Parathyroid adenoma (tissue), 2 donors: ENCODE measurements around the gene FSD2.

Source experiments
- H2AFZ ChIP-seq: fragments of 300-600 bp; sonication (generic); one replicate; pipeline ENCODE4 v1.7.0; 2017; ENCODE audit warnings: antibody characterized with exemption, mild to moderate bottlenecking
- H3K27ac ChIP-seq: fragments of 300-600 bp; sonication (generic); one replicate; pipeline ENCODE4 v1.7.0; 2017
- H3K27me3 ChIP-seq: fragments of 300-600 bp; sonication (generic); one replicate; pipeline ENCODE4 v1.7.0; 2017; ENCODE audit warnings: low read length; ENCODE audit not compliant: control insufficient read depth, insufficient read depth
- H3K36me3 ChIP-seq: fragments of 300-600 bp; sonication (generic); one replicate; pipeline ENCODE4 v1.7.0; 2017; ENCODE audit warnings: low read length; ENCODE audit not compliant: control insufficient read depth, insufficient read depth
- H3K4me1 ChIP-seq: fragments of 300-600 bp; sonication (generic); one replicate; pipeline ENCODE4 v1.7.0; 2017; ENCODE audit warnings: control low read depth
- H3K4me2 ChIP-seq: fragments of 300-600 bp; sonication (generic); one replicate; pipeline ENCODE4 v1.7.0; 2017; ENCODE audit warnings: low read length
- H3K4me3 ChIP-seq: fragments of 300-600 bp; sonication (generic); one replicate; pipeline ENCODE4 v1.7.0; 2017; ENCODE audit warnings: low read depth, low read length
- H3K79me2 ChIP-seq: fragments of 300-600 bp; sonication (generic); one replicate; pipeline ENCODE4 v1.7.0; 2017; ENCODE audit warnings: control low read depth
- H3K9ac ChIP-seq: fragments of 300-600 bp; sonication (generic); one replicate; pipeline ENCODE4 v1.7.0; 2017; ENCODE audit warnings: mild to moderate bottlenecking
- H3K9me3 ChIP-seq: fragments of 300-600 bp; sonication (generic); one replicate; pipeline ENCODE4 v1.7.0; 2017; ENCODE audit warnings: low read length; ENCODE audit not compliant: control insufficient read depth
- CTCF ChIP-seq: fragments of 300-600 bp; sonication (generic); IDR thresholded peaks from one replicate; pipeline ENCODE4 v1.7.0; 2017; ENCODE audit warnings: antibody characterized with exemption, mild to moderate bottlenecking
- donor health status: primary hyperparathyroidism.

The FSD2 gene

GRCh38 chr15:82764740-82765139 is 41.1 kb downstream of the FSD2 start:
- Histone ChIP-seq H3K9me3 (no peaks in the 10 kb centered on the region), H3K9ac (no peak overlapping the region)
- TF ChIP-seq CTCF, result no peak

DNA sequence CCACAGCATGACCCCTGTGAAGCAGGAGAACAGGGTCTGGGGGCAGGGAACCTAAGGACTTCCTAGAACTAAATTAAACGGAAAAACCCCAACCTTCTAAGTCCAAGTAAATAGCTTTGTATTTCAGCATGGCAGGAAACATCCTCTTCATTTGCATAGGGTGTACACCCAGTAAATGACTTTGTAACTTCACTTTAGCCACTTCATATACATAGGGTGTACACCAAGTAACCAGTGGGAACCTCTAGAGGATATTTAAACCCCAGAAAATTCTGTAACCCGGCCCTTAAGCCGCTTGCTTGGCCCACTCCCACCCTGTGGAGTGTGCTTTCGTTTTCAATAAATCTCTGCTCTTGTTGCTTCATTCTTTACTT is 41.8 kb downstream of the FSD2 start:
- Histone ChIP-seq H3K27ac (no peak overlapping the region), H3K36me3 (no peaks in the 10 kb centered on the region), H3K27me3 (no peaks in the 10 kb centered on the region), H3K4me2 (no peak overlapping the region), H3K4me3 (no peak overlapping the region), H3K79me2 (no peaks in the 10 kb centered on the region), H3K9ac (no peak overlapping the region), H2AFZ (no peak overlapping the region), H3K9me3 (no peaks in the 10 kb centered on the region), H3K4me1 (no peaks in the 10 kb centered on the region)
- no peak for TF ChIP-seq CTCF

More at GRCh38 chr15:82764740-82765139, 41.1 kb downstream of the FSD2 start:
- Histone ChIP-seq H3K36me3 (no peaks in the 10 kb centered on the region), H3K27me3 (no peaks in the 10 kb centered on the region), H2AFZ (no peak overlapping the region), H3K4me2 (no peak overlapping the region), H3K27ac (no peak overlapping the region), H3K4me3 (no peak overlapping the region), H3K79me2 (no peaks in the 10 kb centered on the region), H3K4me1 (no peaks in the 10 kb centered on the region)

DNA sequence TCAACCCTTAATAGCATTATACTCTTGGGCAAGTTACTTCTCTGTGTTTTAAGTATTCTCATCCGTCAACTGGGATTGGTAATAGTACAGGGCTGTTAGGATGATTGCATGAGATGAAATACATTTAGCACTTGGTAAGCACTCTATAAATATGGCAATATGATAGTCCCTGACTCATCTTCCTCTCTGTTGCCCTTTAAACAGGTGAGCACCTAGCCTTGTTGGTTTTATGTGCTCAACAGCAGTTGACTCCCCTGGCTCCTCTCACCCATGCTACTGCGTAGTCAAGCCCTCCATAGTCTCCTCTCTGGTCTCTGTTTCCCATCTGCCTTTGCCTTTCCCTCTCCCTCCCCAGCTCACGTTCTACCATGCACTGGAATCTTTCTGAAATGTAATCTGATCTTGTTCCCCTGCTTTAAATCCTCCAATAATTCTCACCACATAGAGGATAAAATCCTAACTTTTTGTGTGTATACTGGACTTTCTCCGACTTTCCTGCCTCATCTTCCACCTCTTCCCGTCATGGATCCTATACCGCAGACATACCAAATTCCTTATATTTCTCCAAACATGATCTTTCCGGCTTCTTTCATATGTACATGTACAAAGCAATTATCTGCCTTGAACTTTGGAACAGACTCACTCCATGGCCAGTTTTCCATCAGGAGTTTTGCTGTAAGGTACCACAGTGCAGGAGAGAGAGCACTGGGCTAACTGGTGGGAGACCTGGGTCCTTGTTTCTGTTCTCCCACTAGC is 42.3 kb downstream of the FSD2 start:
- Histone ChIP-seq H3K27ac (no peak overlapping the region), H3K9me3 (no peaks in the 10 kb centered on the region), H3K9ac (no peak overlapping the region), H3K36me3 (no peaks in the 10 kb centered on the region), H3K27me3 (no peaks in the 10 kb centered on the region), H3K79me2 (no peaks in the 10 kb centered on the region), H3K4me2 (no peak overlapping the region), H2AFZ (no peak overlapping the region), H3K4me3 (no peak overlapping the region), H3K4me1 (no peaks in the 10 kb centered on the region)
- no peak for TF ChIP-seq CTCF

DNA sequence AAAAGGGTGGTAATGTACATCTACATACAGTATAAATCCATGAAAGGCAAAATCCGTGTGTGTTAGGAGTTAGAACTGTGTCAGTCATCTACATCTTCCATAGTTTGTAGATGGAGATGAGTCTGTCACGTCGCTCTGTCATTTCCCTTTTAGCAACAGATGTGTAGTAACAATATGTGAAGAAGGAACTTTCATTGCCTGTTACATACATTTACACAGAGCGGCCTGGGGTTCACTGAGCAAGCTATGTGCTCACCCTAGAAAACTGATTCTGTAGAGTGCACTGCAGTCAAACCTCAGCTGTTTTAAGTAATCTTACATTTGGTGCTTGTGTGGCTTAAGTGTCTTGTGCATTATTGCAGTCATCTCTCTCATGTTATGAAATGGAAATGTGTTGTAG is 54.6 kb downstream of the FSD2 start:
- no peak overlapping the region for H3K9ac ChIP-seq
- no peak for TF ChIP-seq CTCF

DNA sequence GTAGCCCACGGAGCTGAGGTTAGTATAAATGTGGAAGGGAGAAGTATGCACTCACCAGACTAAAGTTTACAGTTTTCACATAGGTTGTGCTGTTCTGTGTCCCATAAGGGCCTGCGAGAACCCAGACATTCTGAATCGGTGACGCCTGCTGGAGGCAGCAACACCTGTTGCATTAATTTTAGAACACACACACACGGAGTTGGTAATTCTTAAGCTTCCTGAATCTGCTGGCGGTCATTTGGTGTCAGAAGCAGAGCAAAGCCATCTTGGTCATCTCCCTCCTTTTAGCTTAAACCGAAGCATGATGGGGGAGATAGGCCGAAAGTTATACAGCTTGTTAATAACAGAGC is 55.1 kb downstream of the FSD2 start:
- Histone ChIP-seq H3K4me1 (no peaks in the 10 kb centered on the region), H2AFZ (peak overlapping the region; percentile 86), H3K9ac (no peak overlapping the region), H3K27me3 (no peaks in the 10 kb centered on the region), H3K36me3 (no peaks in the 10 kb centered on the region), H3K4me2 (peak overlapping the region; percentile 95), H3K79me2 (peaks cover 5% of the 10 kb centered on the region), H3K27ac (peak overlapping the region; percentile 90), H3K9me3 (no peaks in the 10 kb centered on the region), H3K4me3 (peak overlapping the region; percentile 79)
- no peak for TF ChIP-seq CTCF

More for the DNA sequence above, 54.6 kb downstream of the FSD2 start:
- Histone ChIP-seq H3K27ac (no peak overlapping the region), H3K9me3 (no peaks in the 10 kb centered on the region), H3K79me2 (peaks cover 5% of the 10 kb centered on the region), H3K36me3 (no peaks in the 10 kb centered on the region), H3K4me1 (no peaks in the 10 kb centered on the region), H3K27me3 (no peaks in the 10 kb centered on the region), H2AFZ (no peak overlapping the region), H3K4me3 (peak overlapping the region; percentile 79), H3K4me2 (peak overlapping the region; percentile 95)
